NCI-H2196 (cell line): ENCODE data around the gene C17orf114.
A peak's percentile ranks its signal among the peaks of the same experiment; 100 is the strongest.
"Not testable (repeated sequence)": the region's sequence is repeated elsewhere in the genome, so short reads cannot be mapped to it uniquely, and the experiment has no call there.

Source experiments
- DNase-seq: peaks from one replicate; lab custom pipeline; 2025; ENCODE audit not compliant: unreplicated experiment; lab: John Stamatoyannopoulos, UW

C17orf114 gene

GRCh38 chr17:4802228-4802627 is at the start of gene C17orf114:
Gene C17orf114, minus strand, starts transcription at chr17:4802328.
- no peak for DNase-seq

- no peak for DNase-seq
These were observed 49.0 kb upstream of the C17orf114 start for GRCh38 chr17:4851084-4851483.

DNA sequence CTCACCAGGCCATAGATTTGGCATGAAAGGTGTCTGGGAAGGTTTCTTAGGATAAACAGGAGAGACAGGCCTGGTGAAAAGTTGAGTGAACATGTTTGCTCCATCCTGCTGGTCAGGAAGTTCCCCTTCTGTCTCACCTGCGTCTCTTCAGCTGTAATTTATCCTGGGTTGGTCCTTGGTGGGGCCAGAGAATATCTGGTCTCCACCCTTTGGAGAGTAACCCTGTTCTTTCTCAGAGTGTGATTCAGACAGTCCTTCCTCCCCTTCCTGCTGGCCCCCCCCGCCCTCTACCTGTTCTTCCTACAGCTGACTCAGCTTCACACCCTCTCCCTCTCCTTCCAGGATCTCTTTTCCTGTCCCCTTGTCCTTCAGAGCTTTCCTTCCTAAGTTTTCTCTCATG is 48.1 kb upstream of the C17orf114 start:
- no peak for DNase-seq

- no peak for DNase-seq
These were observed 46.9 kb upstream of the C17orf114 start for GRCh38 chr17:4849011-4849536.

DNA sequence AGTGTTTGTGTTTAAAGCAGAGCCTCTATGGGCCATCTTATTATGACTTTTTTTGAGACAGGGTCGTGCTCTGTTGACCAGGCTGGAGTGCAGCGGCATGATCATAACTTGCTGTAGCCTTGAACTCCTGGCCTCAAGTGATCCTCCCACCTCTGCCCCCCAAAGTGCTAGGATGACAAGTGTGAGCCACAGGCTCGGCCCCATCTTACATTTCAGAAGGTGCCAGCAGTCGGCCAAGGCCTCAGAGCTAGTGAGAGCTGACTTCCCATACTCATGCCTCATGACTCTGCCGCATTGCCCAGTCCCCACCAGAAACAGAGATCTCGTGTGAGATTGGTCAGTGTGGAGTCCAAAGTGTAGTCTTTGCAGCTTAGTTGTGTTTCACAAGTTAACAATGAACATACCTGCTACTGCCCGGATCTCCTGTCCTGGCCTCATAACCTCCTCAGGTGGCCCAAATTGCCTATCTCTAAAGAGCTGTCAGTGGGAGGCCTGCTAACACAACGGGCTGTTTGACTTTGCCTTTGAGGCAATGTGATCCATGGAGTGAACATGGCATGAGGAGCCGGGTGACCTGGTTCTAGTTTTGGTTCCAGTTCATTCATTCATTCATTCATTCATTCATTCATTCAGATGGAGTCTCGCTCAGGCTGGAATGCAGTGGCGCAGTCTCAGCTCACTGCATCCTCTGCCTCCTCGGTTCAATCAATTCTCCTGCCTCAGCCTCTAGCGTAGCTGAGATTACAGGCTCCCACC is 44.7 kb upstream of the C17orf114 start:
- no peak for DNase-seq

GRCh38 chr17:4845118-4845517 is 43.0 kb upstream of the C17orf114 start:
- DNase-seq: no peak

GRCh38 chr17:4843321-4844000 is 41.3 kb upstream of the C17orf114 start:
- no peak for DNase-seq

GRCh38 chr17:4842376-4842775 is 40.2 kb upstream of the C17orf114 start:
- DNase-seq: no peak

GRCh38 chr17:4840893-4841242 is 38.7 kb upstream of the C17orf114 start:
- no peak for DNase-seq

DNA sequence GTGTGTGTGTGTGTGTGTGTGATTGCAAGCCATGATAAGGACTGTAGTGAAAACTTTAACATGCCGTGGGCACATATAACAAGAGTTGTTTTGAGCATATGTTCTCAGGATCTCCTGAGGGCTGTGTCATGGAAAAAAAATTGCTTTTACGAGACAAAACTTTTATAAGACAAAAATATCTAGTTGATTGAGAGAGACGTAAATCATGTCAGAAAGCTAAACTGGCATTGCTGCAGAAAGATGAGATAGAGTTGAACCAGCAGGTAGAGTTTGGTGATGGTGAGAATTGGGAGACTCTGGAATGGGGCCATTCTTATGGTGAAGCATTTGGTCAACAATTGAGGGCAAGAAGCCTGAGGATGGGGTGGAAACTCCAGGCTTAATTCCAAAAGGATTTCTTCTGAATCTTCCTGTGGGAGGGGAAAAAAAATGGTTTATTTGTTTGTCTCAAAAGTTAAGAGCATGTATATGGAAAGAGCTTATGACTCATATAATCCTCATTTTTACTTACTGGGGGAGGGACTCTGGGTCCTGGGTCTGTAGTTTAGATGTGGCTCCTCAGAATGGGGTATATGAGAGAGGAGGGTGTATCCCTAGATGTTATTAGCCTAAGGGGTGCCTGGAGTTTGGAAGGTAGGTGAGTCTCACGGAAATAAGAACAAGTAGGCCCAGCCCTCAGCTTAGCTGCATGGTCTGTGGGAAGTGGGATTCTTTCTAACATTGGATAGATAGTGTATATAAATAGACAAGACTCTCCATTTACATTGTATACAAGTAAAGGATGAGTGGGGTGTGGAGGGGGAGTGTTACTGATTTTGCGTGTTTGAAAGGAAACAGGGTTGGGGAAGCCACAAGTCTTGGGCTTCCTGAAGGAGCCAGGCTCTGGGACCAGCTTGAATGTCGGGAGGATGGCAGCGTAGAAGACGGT is 38.1 kb upstream of the C17orf114 start:
- DNase-seq: no peak

DNA sequence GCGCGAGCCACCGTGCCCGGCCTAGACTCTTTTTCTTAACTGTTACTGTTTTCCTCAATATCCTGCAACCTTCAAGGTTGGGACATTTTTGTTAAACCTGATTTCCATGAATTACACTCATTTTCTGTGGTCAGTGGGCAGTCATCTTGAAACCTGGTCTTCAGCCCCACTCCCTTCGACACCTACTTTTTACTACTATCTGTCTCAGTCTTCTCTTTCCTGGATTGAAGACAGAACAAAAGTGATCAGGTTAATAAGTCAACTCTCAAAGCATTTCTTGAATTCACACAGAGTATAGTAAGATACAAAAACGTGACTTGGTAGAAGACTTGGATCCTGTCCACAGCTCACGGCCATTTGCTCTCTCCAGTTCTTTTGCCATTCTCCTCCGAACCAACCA is 37.1 kb upstream of the C17orf114 start:
- no peak for DNase-seq

DNA sequence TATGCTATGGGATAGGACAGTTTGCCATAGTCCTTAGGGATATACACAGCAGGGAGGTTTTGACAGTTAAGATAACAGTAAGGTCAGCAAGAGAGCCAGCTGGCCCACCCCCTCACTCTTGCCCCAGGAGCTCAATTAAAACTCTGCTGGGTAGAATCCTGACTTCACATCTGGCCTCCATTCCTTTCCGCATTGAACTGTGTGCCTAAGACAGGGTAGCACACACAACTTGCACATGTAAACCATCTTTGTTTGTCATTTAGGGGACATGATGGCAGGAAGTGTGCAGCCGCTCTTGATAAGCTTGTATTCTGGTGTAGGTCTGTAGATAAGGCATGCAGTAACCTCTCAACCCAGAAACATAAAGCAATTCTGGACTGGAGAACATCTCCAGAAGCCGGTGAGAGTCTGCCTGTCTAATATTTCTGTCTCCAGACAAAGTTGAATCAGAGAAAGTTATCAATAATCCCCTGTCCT is 36.2 kb upstream of the C17orf114 start:
- DNase-seq: no peak

DNA sequence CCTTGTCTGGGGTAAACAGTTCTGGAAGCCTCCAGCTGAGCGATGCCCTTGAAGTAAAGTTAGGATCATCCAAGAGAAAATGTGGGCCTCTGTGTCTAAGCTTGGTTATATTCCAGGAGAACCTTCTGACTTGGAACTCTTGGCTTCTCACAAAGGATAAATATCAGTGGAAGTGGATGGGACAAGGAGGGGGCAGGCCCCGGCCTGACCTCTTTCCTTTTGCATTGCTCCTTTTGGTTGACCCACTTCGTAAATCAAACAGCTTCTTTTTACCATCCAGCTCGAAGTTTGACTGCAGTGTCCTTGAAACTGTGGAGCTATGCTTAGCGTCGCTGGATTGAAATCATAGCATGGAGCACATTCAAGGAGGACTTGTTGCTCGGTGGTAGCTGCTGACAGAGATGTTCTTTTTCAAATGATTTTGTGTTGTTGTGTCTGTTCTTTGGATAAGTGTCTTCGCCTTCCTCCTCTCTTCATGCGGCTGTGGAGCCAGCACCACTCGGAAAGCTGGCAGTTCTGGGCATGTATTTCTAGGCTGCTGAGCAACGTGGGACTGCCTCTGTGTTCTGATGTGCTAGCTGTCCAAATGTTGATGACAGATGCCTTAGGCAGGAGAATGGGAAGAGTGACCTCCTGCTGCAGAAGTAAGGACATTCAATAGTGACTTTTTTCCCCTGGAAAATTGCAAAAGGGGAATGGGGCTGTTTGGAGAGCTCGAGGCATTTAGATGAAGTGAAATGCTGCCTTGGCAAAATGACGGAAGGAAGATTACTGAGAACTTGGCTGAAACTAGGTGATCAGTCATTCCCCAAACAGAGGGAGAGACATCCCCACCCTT is 35.6 kb upstream of the C17orf114 start:
- no peak for DNase-seq

- no peak for DNase-seq
These were observed 34.1 kb upstream of the C17orf114 start for GRCh38 chr17:4836221-4836620.

DNA sequence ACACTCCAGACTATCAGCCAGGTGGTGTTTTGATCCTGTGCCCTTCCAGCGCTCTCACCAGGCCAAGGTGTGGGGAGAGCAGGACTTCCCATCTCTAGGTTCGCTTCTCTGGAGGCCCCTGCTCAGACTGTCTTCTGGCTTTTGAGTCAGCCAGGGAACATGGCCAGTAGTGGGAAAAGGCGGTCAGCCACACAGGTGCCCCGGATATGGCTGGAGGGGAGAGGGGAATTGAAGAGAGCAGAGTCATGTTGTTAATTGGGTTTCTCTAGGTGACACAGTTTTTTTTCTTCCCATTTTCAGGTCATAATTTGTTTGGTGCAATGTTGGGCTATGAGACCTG is 32.5 kb upstream of the C17orf114 start:
- no peak for DNase-seq

DNA sequence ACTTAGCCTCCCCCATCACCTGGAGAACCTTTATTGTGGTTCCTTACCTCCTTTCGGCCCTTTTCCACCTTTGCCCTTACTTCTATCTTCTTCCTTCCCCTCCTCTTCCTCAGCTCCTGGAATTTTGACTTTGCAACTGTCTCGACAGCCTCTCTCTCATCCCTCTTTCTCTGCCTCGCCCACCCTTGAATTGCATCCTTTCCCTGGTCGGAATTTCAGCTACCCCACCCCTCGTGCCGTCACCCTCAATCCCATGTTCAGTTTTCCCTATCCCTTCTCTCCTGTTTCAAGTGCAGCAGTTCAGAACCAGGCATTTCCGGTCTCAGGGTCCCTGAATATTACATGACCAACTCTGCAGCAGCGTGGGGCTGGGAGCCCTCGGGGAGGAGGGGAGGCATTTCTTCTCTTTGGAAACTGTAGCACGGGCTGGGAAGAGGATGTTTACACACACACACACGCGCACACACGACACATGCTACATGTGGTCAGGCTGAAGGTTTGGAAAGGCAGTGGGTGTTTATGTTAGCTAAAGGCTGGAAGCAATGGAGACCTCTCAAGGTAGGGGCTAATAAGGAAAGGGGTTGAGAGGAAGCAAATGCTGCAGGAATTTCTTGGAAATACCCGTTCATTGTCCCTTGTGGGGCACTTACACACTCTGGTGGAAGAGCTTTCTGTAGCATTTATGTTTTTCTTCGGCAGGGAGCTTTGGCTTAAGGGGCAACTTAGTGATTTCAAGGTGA is 32.0 kb upstream of the C17orf114 start:
- no peak for DNase-seq

GRCh38 chr17:4833178-4833940 is 31.2 kb upstream of the C17orf114 start, which contains the start of gene MINK1:
Gene MINK1, plus strand, starts transcription at chr17:4833340. Its CDS starts 244 bp downstream, at chr17:4833584.
- peak; percentile 87 for DNase-seq

- DNase-seq: not testable (repeated sequence)
These were observed 30.7 kb upstream of the C17orf114 start for GRCh38 chr17:4832829-4833177.

DNA sequence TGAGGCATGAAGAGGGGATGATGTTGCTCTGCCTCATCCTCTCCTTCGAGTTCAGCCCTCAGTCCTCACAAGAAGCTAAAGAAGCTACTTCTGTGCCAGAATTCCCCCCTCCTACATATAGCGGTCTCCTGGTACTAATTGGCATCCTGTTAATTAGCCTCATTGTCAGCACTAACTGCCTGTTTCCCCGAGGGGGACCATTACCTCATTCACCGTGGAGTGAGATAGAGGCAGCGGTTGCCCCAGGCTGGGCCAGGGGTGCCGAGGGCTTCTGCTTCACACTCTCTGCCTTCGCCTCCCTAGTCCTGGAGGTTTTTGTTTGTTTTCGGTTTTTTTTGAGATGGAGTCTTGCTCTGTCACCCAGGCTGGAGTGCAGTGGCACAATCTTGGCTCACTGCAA is 25.3 kb upstream of the C17orf114 start:
- no peak for DNase-seq
